Ectodermal cell (in vitro differentiated cells): ENCODE results near the gene FOXC1. TPM values are rescaled to one million over a fixed set of nuclear protein-coding genes. Genes with fewer than 3 reads are reported as not detected.

Experiments
- H3K27ac ChIP-seq: 2 replicates; pipeline ENCODE4 v1.7.0; 2013; ENCODE audit warnings: mild to moderate bottlenecking, low read depth, low read length; ENCODE audit not compliant: insufficient read depth, poor library complexity, severe bottlenecking
- H3K27me3 ChIP-seq: 2 replicates; pipeline ENCODE4 v1.7.0; 2013; ENCODE audit warnings: mild to moderate bottlenecking, low read length; ENCODE audit not compliant: insufficient read depth, control insufficient read depth, poor library complexity, severe bottlenecking
- H3K36me3 ChIP-seq: one replicate; pipeline ENCODE4 v1.7.0; 2013; ENCODE audit warnings: low read length; ENCODE audit not compliant: control insufficient read depth, insufficient read depth
- H3K4me1 ChIP-seq: one replicate; pipeline ENCODE4 v1.7.0; 2013; ENCODE audit warnings: low read length; ENCODE audit not compliant: control insufficient read depth, insufficient read depth
- H3K4me3 ChIP-seq: 2 replicates; pipeline ENCODE4 v1.7.0; 2013; ENCODE audit warnings: low read depth, low read length, control low read depth; ENCODE audit not compliant: insufficient read depth
- H3K9me3 ChIP-seq: 2 replicates; pipeline ENCODE4 v1.7.0; 2013; ENCODE audit warnings: mild to moderate bottlenecking, low read length, moderate library complexity; ENCODE audit not compliant: control insufficient read depth
- WGBS, 2 experiments: methylation state at CpG; one replicate each; pipeline ENCODE4 v1.1.7; 2013; ENCODE audit warnings: missing lambda C conversion rate in 2 of 2; 5-methylcytosine and 5-hydroxymethylcytosine counted together
- polyA plus RNA-seq, 4 experiments: library from polyadenylated mRNA; stranded (reverse); fragments of 50-300 nt; gene quantifications; one replicate each; pipeline ENCODE4 v1.2.3, GENCODE V29; 2013

FOXC1 gene
- polyA plus RNA-seq (2013, experiment 1 of 4): 0.52 TPM
- polyA plus RNA-seq (2013, experiment 2 of 4): 0.48 TPM
- 1.2 TPM for polyA plus RNA-seq (2013, experiment 3 of 4)
- 0.89 TPM for polyA plus RNA-seq (2013, experiment 4 of 4)

GRCh38 chr6:1609648-1610496, at the start of gene FOXC1:
Gene FOXC1 (plus strand): TSS chr6:1609915. CDS start chr6:1610446, 531 bp downstream.
- Histone ChIP-seq H3K27me3 (peaks cover 99% of the 10 kb centered on the region), H3K36me3 (no peaks in the 10 kb centered on the region), H3K9me3 (no peaks in the 10 kb centered on the region), H3K27ac (no peak within 1 kb of the TSS), H3K4me1 (peaks cover 23% of the 10 kb centered on the region), H3K4me3 (peak within 1 kb of the TSS; percentile 29)
- 0 to 1% methylated on average over 115 of the region's 115 CpGs for WGBS, 2 experiments

GRCh38 chr6:1560281-1561058, 49.2 kb upstream of the FOXC1 start:
- 90 to 94% methylated on average over 4 of the region's 4 CpGs for whole genome bisulfite sequencing, 2 experiments
- Histone ChIP-seq H3K27ac (no peak overlapping the region), H3K4me3 (no peak overlapping the region)

GRCh38 chr6:1561355-1561754, 48.4 kb upstream of the FOXC1 start:
- no peaks in the 10 kb centered on the region for H3K9me3 ChIP-seq
- H3K4me1 ChIP-seq: no peaks in the 10 kb centered on the region
- no peak overlapping the region for H3K4me3 ChIP-seq
- no peaks in the 10 kb centered on the region for H3K36me3 ChIP-seq
- H3K27ac ChIP-seq: no peak overlapping the region
- 91 to 93% methylated on average over 2 of the region's 2 CpGs for WGBS, 2 experiments
- no peaks in the 10 kb centered on the region for H3K27me3 ChIP-seq

More at GRCh38 chr6:1560281-1561058, 49.2 kb upstream of the FOXC1 start:
- no peaks in the 10 kb centered on the region for H3K9me3 ChIP-seq
- no peaks in the 10 kb centered on the region for H3K4me1 ChIP-seq
- peaks cover 2% of the 10 kb centered on the region for H3K27me3 ChIP-seq
- H3K36me3 ChIP-seq: no peaks in the 10 kb centered on the region

GRCh38 chr6:1562171-1562955, 47.4 kb upstream of the FOXC1 start:
- Histone ChIP-seq H3K4me1 (no peaks in the 10 kb centered on the region), H3K27ac (no peak overlapping the region), H3K4me3 (no peak overlapping the region), H3K27me3 (no peaks in the 10 kb centered on the region), H3K9me3 (no peaks in the 10 kb centered on the region), H3K36me3 (no peaks in the 10 kb centered on the region)
- WGBS, 2 experiments: 94 to 95% methylated on average over 4 of the region's 4 CpGs

GRCh38 chr6:1569377-1569776, 40.3 kb upstream of the FOXC1 start:
- Histone ChIP-seq H3K9me3 (no peaks in the 10 kb centered on the region), H3K27me3 (no peaks in the 10 kb centered on the region), H3K4me3 (no peak overlapping the region), H3K27ac (no peak overlapping the region), H3K36me3 (no peaks in the 10 kb centered on the region), H3K4me1 (no peaks in the 10 kb centered on the region)
- WGBS, 2 experiments: 90% methylated on average over 2 of the region's 3 CpGs; no CpG with 5 or more reads in 1 of the 2 experiments

GRCh38 chr6:1570848-1571247, 38.9 kb upstream of the FOXC1 start:
- Histone ChIP-seq H3K27me3 (no peaks in the 10 kb centered on the region), H3K4me1 (peaks cover 13% of the 10 kb centered on the region), H3K4me3 (no peak overlapping the region), H3K36me3 (no peaks in the 10 kb centered on the region), H3K9me3 (no peaks in the 10 kb centered on the region), H3K27ac (no peak overlapping the region)
- 82 to 100% methylated on average over 1 of the region's 1 CpG for WGBS, 2 experiments

GRCh38 chr6:1572892-1573291, 36.8 kb upstream of the FOXC1 start:
- Histone ChIP-seq H3K27ac (no peak overlapping the region), H3K27me3 (no peaks in the 10 kb centered on the region), H3K9me3 (no peaks in the 10 kb centered on the region), H3K4me1 (peaks cover 13% of the 10 kb centered on the region), H3K36me3 (no peaks in the 10 kb centered on the region), H3K4me3 (no peak overlapping the region)
- 85 to 91% methylated on average over 1 of the region's 1 CpG for WGBS, 2 experiments

- H3K36me3 ChIP-seq: no peaks in the 10 kb centered on the region
- 72 to 73% methylated on average over 13 of the region's 13 CpGs for WGBS, 2 experiments
- H3K9me3 ChIP-seq: no peaks in the 10 kb centered on the region
- H3K27ac ChIP-seq: no peak overlapping the region
- H3K4me1 ChIP-seq: peaks cover 13% of the 10 kb centered on the region
- no peak overlapping the region for H3K4me3 ChIP-seq
- H3K27me3 ChIP-seq: no peaks in the 10 kb centered on the region
These were observed 35.5 kb upstream of the FOXC1 start for GRCh38 chr6:1574083-1574761.

- no peaks in the 10 kb centered on the region for H3K36me3 ChIP-seq
- peaks cover 13% of the 10 kb centered on the region for H3K4me1 ChIP-seq
- 34 to 36% methylated on average over 6 of the region's 6 CpGs for WGBS, 2 experiments
- H3K9me3 ChIP-seq: no peaks in the 10 kb centered on the region
- no peak overlapping the region for H3K4me3 ChIP-seq
- no peak overlapping the region for H3K27ac ChIP-seq
- H3K27me3 ChIP-seq: no peaks in the 10 kb centered on the region
These were observed 34.9 kb upstream of the FOXC1 start for GRCh38 chr6:1574890-1575209.
